RCC 7860 (cell line): Measurements from ENCODE around the gene SH3PXD2B.
"Not testable (repeated sequence)": the region's sequence is repeated elsewhere in the genome, so short reads cannot be mapped to it uniquely, and the experiment has no call there.

ENCODE experiments used
- DNase-seq: peaks from one replicate; pipeline ENCODE4 v3.0.0-alpha.2; 2015; ENCODE audit warnings: low spot score
- FAIRE-seq: peaks from 2 replicates; lab custom pipeline; 2012; peaks lifted over from hg19 to GRCh38; lab: Jason Lieb, UNC

SH3PXD2B gene

GRCh38 chr5:172420235-172420939, 33.9 kb downstream of the SH3PXD2B start:
- DNase-seq: peak; percentile 22
- FAIRE-seq: no peak

- DNase-seq: no peak
- FAIRE-seq: no peak
Observed at GRCh38 chr5:172418862-172419814, 35.2 kb downstream of the SH3PXD2B start.

GRCh38 chr5:172417983-172418630, 36.2 kb downstream of the SH3PXD2B start:
- DNase-seq (no peak), FAIRE-seq (no peak)

- DNase-seq (no peak), FAIRE-seq (no peak)
Observed at GRCh38 chr5:172417130-172417841, 37.0 kb downstream of the SH3PXD2B start.

- DNase-seq (no peak), FAIRE-seq (no peak)
Observed at GRCh38 chr5:172415362-172416275, 38.7 kb downstream of the SH3PXD2B start.

GRCh38 chr5:172414531-172415361, 39.6 kb downstream of the SH3PXD2B start:
- FAIRE-seq: no peak
- no peak for DNase-seq

- FAIRE-seq: no peak
- no peak for DNase-seq
Observed at GRCh38 chr5:172413601-172414171, 40.6 kb downstream of the SH3PXD2B start.

- DNase-seq (peak; percentile 20), FAIRE-seq (no peak)
Observed at GRCh38 chr5:172412724-172413286, 41.5 kb downstream of the SH3PXD2B start.

- no peak for FAIRE-seq
- DNase-seq: no peak
Observed at GRCh38 chr5:172411484-172412072, 42.7 kb downstream of the SH3PXD2B start.

GRCh38 chr5:172410662-172411483, 43.5 kb downstream of the SH3PXD2B start:
- FAIRE-seq: no peak
- no peak for DNase-seq

- DNase-seq (peak; percentile 85), FAIRE-seq (peak; percentile 92)
Observed at GRCh38 chr5:172410160-172410559, 44.2 kb downstream of the SH3PXD2B start.

GRCh38 chr5:172409477-172409876, 44.8 kb downstream of the SH3PXD2B start:
- FAIRE-seq, DNase-seq: not testable (repeated sequence)

GRCh38 chr5:172407822-172408221, 46.5 kb downstream of the SH3PXD2B start:
- DNase-seq (no peak), FAIRE-seq (no peak)

GRCh38 chr5:172407241-172407691, 47.1 kb downstream of the SH3PXD2B start:
- DNase-seq: no peak
- FAIRE-seq: no peak

- FAIRE-seq: no peak
- DNase-seq: no peak
Observed at GRCh38 chr5:172405226-172406107, 48.9 kb downstream of the SH3PXD2B start.

- no peak for FAIRE-seq
- no peak for DNase-seq
Observed at GRCh38 chr5:172404746-172405145, 49.6 kb downstream of the SH3PXD2B start.
